NCI-H1092 (cell line): ENCODE data around the gene ACTL10.

Source experiments
- DNase-seq: peaks from one replicate; lab custom pipeline; 2025; lab: John Stamatoyannopoulos, UW

Gene ACTL10

DNA sequence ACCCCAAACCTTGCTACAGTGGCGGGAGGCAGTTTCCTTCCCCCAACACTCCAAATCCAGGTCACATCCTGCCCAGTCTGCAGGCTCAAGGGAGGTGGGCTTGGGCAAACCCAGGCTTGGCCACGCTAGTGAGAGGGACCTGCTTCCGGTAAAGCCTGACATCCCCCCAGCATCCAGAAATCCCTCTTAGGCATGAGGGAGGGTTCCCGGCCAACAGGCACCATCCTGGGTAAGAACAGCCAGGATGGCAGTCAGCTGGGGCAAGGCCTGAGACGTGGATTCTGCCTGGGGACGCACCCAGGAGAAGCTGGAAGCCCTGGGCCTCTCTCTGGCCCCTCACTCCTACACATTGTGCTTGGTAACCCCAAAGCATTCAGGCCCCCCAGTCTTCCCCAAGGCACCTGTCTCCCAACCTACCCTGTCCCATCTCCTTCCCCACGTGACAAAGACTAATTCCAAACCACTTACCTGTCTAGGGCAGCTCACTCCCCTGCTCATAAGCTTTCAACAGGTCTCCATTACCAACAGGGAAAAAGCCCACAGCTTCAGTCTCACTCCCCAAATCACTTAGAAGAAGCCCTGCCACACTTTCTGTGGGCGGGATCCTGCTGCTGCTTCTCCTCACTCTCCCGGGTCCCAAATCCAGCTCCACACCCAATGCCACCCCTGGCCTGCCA lies 2.5 kb upstream of the ACTL10 start:
- DNase-seq, result no peak

DNA sequence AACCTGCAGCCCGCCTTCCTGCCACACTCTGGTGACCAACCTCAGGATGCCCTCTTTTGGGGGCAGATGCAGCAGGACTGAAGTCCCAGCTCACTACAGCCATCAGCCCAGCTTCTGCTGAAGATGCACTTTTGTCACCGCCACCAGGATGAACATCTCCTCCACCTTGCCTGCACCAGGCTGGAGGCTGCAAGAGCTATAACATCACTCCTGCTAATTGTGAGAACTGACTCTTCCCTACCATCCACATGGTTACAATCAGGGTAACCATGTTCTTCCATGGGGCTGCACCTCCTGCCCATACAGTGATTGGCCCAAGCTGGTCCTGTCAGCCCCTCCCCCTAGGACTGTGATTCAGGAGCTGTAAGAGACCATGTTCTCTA lies 2.0 kb upstream of the ACTL10 start:
- DNase-seq, result no peak

GRCh38 chr20:33667245-33667675 lies 517 bp downstream of the ACTL10 start:
- no peak for DNase-seq

GRCh38 chr20:33667676-33668465 lies 1.1 kb downstream of the ACTL10 start:
- no peak for DNase-seq

DNA sequence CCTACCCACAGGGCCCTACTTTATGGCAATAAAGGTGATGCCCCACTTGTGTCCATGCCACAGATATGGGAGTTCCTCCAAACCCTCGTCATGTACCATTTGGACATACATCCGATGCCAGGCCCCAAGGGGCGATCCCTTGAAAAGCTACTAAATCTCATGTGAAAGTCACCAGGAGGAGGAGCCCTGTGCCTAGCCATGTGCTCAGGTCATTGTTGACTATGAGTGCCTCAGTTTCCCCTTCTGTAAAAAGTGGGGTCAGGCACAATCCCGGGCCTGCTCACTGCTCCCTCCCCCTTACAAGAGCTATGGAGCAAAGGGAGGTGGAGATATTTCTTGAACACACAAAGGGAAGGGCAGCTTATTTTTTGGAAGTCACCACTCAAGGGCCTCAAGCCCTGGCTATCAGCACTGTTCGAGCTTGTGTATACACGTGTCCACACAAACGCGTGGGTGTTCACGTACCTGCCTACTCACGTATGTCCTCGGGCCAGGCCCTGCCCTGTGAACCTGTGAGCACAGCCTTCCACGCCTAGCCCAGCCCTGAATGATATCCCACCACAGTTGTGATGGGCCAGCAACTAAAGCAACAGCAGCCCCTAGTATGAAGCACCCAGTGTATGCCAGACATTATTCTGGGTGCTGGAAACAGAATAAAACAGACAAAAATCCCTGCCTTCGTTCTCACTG lies 1.9 kb downstream of the ACTL10 start:
- DNase-seq, result no peak

DNA sequence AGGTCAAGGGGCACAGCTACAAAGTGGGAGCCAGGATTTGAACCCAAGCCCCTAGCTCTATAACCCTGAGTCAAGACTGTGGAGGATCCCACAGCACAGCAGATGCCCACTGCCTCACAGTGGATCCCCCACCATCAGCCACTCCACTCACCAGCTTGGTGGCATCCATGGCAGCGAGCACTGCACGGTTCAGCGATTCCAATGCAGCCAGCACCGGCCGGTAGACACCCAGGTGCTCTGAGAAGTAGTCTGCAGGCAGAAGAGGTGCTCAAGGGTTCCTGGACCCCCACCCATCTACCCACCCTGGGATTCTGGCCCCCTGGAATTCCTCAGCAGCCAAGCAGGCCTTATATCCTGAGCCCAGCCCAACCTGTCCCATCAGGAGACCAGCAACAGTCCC lies 2.5 kb downstream of the ACTL10 start:
- DNase-seq, result no peak

- DNase-seq, result no peak
These were observed 3.3 kb downstream of the ACTL10 start for GRCh38 chr20:33669873-33670640.

- no peak for DNase-seq
These were observed 4.2 kb downstream of the ACTL10 start for GRCh38 chr20:33670715-33671499.

- DNase-seq, result no peak
These were observed 5.0 kb downstream of the ACTL10 start for GRCh38 chr20:33671573-33672288.

DNA sequence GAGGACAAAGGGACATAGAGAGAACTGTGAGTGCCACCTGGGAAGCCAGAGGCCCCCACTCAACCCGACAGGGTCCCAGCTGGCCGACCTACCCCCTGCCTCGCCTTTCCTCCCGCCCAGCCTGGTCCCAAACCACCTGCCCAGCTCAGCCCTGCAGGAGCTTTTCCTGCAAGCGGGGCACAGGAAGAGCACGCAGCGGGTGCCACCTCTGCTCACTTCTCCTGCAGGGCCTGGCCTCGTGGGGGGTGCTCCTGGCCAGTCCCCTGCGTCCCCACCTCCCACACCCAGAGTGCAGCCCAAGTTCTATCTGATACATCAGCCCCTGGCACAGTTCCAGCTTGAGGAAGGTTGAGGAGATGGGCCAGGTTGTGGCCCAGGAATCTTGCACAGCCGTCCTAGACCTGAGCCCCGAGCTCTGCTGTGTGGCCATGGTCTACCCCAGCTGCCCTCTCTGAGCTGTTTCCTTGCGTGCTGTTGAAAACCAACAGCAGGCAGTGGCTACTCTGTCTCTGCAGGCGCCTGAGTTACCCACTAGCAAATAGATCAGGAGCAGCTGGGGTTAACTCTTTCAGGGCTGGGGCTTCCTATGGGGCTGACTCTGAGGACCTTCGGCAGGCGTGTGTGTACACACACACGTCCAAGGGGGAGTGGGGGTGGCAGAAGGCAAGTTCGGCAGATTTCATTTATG lies 5.8 kb downstream of the ACTL10 start:
- DNase-seq, result no peak

DNA sequence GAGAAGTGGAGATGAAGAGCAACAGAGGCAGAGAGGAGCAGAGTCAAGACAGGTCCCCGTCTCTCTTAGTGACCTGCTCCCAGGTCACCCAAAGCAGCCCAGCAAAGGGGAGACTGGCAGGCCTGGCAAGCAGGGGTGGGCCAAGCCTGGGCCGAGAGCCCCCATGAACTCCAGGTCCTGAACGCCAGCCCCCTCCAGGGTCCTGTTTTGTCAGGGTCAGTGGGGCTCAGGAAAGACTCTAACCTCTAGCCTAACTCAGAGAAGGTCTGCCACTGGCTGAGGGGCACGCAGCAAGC lies 6.3 kb downstream of the ACTL10 start:
- DNase-seq, result no peak

DNA sequence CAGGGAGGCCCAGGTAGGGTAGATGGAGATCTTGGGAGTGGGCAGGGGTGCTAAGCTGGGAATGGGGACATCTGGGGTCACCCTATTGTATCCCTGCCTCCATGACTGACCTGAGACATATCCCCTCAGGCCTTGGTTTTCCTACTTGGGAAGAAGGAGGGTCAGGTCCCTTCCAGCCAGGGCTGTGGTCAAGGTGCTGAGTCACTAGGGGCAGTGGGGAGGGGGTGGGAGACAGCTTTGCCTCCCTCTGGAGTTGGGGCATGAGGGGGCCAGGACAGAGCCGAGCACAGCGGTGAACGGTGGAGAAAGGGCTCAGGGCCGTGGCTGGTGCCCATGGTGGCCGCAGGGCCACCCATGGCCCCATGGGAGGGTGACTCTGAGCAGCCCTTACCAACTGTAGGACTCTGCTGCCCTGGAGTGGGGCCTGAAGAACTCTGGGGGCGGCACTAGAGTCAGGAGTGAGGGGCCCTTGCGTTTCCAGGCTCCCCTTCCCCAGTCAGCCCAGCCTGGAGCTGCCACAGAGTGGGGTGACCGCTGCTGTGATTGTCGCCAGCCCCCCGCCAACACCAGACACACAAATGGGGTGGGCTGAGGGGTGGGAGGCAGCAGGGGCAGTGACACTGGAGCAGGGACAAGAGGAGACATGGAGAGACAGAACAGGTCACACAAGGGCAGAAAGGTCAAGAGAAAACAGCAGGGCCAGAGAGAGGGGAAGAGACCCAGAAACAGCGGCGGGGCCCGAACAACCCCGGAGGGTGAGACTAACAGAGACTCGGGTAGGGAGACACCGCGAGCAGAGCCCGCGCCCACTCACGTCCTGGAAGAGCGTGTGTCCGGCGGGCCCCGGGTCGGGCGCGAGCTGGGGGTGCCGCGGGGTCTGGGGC lies 6.9 kb downstream of the ACTL10 start:
- no peak for DNase-seq

DNA sequence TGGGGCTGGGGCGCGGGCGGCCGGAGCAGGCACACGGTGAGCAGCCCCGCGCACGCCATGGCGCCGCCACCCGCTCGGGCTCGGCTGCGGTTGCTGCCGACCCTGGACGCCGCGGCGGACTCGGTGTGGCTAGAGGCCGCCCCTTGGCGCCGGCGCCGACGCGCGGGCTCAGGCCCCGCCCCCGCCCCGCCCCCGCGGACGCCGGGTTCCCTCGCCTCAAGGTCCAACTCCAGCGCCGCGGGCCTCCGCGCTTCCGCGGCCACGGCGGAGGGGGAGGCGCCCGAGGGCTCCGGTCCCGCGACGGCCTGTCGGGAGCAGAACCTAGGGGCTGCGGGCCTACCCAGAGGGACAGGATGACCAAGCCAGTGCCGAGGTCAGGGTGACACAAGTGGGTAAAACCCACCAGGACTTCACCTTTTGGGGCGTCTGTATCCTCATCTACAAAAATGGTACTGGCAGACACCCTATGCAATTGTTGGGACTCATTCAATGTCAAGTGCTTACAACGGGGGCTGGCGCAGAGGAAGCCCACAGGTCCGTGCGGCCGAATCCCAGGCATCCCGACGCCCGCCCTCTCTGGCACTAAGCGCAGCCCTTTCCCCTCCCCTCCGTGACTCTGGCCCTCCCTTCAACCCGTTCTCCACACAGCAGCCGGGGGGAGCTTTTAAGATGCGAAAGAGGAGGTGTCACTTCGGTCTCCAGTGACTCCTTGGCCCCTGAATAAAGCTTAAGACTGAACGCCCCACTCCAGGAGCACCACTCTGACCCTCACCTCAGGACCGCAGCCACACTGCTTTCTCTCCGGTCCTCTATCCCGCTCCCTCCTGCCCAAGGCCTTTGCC lies 7.8 kb downstream of the ACTL10 start, which contains the start of gene NECAB3:
Gene NECAB3 (minus strand): TSS at position 135 of the 842 bp plus-strand sequence. CDS start 76 bp downstream, at position 59.
- peak; percentile 69 for DNase-seq

DNA sequence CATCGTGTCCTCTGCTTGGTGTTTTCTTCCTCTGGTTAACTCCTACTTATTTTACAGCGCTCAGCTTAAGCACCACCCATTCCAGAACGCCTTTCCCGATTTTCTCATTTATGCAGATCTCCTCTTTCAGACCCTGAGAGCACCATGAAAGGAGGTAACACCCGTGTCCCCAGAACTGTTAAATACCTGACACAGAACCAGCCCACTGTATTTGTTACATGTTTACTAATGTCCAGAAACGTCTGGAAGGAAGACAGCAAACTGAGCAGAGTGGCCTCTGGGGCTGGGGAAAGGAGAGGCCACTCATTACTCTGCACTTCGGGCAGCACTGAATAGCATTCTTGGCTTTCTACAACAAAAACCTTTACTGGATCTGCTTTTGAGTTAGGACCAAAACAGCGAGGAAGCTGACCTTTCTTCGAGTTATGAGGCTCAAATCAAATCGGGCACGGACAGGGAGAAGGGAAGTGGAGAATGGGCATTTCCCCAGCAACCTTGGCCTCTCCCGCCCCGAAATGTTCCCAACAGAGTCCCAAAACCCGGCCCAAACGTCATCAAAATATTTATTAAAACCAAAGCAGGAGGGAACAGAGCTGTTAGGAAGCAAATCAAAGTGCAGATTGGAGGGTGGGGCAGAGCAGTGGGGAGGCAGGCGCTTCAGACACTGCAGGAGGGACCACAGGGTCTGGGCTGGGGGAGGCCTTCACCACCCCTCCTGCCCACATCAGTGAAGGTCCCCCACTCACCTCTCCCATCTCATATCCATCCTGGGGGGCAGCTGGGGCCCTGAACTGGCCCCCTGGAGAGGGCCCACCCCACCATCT lies 8.6 kb downstream of the ACTL10 start:
- DNase-seq, result no peak

DNA sequence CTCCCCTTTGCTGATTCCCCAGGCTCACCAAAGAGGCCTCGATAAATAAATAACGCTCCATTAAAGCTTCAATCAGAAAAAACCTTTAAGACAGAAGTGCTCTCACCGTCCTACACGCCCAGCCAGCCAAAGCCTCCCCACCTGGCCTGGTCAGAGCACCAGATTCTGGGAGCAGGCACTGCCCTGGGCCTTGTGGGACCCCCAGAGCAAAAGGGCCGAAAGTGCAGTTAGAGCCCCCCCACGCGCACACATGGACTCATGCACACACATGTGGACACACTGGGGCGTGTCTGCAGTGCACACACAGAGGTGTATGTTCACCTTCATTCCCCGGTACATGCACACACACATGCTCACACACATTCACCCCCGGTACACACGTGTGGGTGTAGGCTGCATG lies 9.4 kb downstream of the ACTL10 start:
- no peak for DNase-seq

GRCh38 chr20:33676652-33677645 lies 10.2 kb downstream of the ACTL10 start:
- DNase-seq, result no peak
